Fibroblast of lung (primary cell): ENCODE results near the gene MRTFA. TPM values are rescaled to one million over a fixed set of nuclear protein-coding genes. Genes with fewer than 3 reads are reported as not detected.

Experiments used
- DNase-seq, 2 donors: peaks; one replicate each; pipeline versions ENCODE4 v3.0.0 to v3.0.0-alpha.2; 2010; ENCODE audit warnings: low read depth in 2 of 2
- H2AFZ ChIP-seq: 2 replicates; pipeline ENCODE4 v1.5.1; 2012; ENCODE audit warnings: low read length, control low read depth, inconsistent platforms
- H3K27ac ChIP-seq: 2 replicates; pipeline ENCODE4 v1.5.1; 2011; ENCODE audit warnings: low read length, control low read depth; ENCODE audit not compliant: insufficient read depth
- H3K27me3 ChIP-seq: 2 replicates; pipeline ENCODE4 v1.5.1; 2011; ENCODE audit warnings: mild to moderate bottlenecking, low read length; ENCODE audit not compliant: control insufficient read depth, insufficient read depth
- H3K36me3 ChIP-seq: 2 replicates; pipeline ENCODE4 v1.5.1; 2011; ENCODE audit warnings: low read length; ENCODE audit not compliant: control insufficient read depth, insufficient read depth
- H3K4me1 ChIP-seq: 2 replicates; pipeline ENCODE4 v1.5.1; 2011; ENCODE audit warnings: low read length; ENCODE audit not compliant: control insufficient read depth, insufficient read depth; ENCODE audit errors: extremely low read depth
- H3K4me2 ChIP-seq: 2 replicates; pipeline ENCODE4 v1.5.1; 2011; ENCODE audit warnings: low read length, control low read depth; ENCODE audit not compliant: insufficient read depth; ENCODE audit errors: extremely low read depth
- H3K4me3 ChIP-seq, 4 experiments: fragments of 200-600 bp in 1 of 4; sonication (generic) in 1 of 4; replicated peaks in 1 of 4; 2 replicates each; pipeline ENCODE4 v1.5.1; 2011 to 2016; ENCODE audit warnings: low read length in 4 of 4, low read depth in 3 of 4, mild to moderate bottlenecking in 3 of 4, control low read depth in 2 of 4, inconsistent platforms in 1 of 4, mixed read lengths in 1 of 4; ENCODE audit not compliant: insufficient read depth in 1 of 4; ENCODE audit errors: control extremely low read depth in 1 of 4
- H3K79me2 ChIP-seq: 2 replicates; pipeline ENCODE4 v1.5.1; 2012; ENCODE audit warnings: mild to moderate bottlenecking, low read length, inconsistent platforms; ENCODE audit not compliant: control insufficient read depth, insufficient read depth
- H3K9ac ChIP-seq: 2 replicates; pipeline ENCODE4 v1.5.1; 2011; ENCODE audit warnings: mild to moderate bottlenecking, low read length, control low read depth; ENCODE audit not compliant: insufficient read depth
- H3K9me3 ChIP-seq: 2 replicates; pipeline ENCODE4 v1.5.1; 2012; ENCODE audit warnings: low read depth, low read length; ENCODE audit not compliant: control insufficient read depth, insufficient read depth
- H4K20me1 ChIP-seq: 2 replicates; pipeline ENCODE4 v1.5.1; 2011; ENCODE audit warnings: low read length; ENCODE audit not compliant: control insufficient read depth, insufficient read depth; ENCODE audit errors: extremely low read depth
- EZH2 ChIP-seq: IDR thresholded peaks from 2 replicates; pipeline ENCODE4 v1.5.1; 2012; ENCODE audit warnings: low read length, control low read depth, mild to moderate bottlenecking; ENCODE audit errors: missing control alignments
- polyA plus RNA-seq, 2 donors: library from polyadenylated mRNA; depleted of rRNA in 1 of 2; stranded (reverse) in 1 of 2; unstranded in 1 of 2; fragments of >200 nt; gene quantifications; 2 replicates each; pipeline ENCODE4 v1.2.1, GENCODE V29; 2011 to 2012; ENCODE audit warnings: missing spikeins in 1 of 2
- total RNA-seq: library from RNA; depleted of rRNA; stranded (reverse); fragments of >200 nt; gene quantifications from 2 replicates; pipeline ENCODE4 v1.2.1, GENCODE V29; 2014
- TF ChIP-seq, protein P1 (sequence below), 2 donors: IDR thresholded peaks in 1 of 2; conservative IDR thresholded peaks in 1 of 2; 1 replicate in 1 of 2; 2 replicates in 1 of 2; pipeline ENCODE4 v1.5.1; 2011 to 2012; ENCODE audit warnings: low read length in 2 of 2, control low read depth in 1 of 2, inconsistent platforms in 1 of 2, low read depth in 1 of 2, mild to moderate bottlenecking in 1 of 2

MRTFA gene
- total and polyA plus RNA-seq, 2 donors (not counting 1 experiment from before 2014, with no cell fraction given) = 7.6 to 23.0 TPM

GRCh38 chr22:40401981-40402406 is 234.5 kb downstream of the MRTFA start:
- Histone ChIP-seq H4K20me1 (no peaks in the 10 kb centered on the region), H3K4me2 (no peak overlapping the region), H3K9me3 (no peaks in the 10 kb centered on the region), H3K79me2 (no peaks in the 10 kb centered on the region), H3K27ac (no peak overlapping the region), H3K9ac (no peak overlapping the region), H2AFZ (no peak overlapping the region), H3K27me3 (no peaks in the 10 kb centered on the region), H3K36me3 (peaks cover 15% of the 10 kb centered on the region), H3K4me1 (peaks cover 2% of the 10 kb centered on the region), H3K4me3 (no peak overlapping the region)
- TF ChIP-seq EZH2 = no peak
- TF ChIP-seq, protein P1, sequence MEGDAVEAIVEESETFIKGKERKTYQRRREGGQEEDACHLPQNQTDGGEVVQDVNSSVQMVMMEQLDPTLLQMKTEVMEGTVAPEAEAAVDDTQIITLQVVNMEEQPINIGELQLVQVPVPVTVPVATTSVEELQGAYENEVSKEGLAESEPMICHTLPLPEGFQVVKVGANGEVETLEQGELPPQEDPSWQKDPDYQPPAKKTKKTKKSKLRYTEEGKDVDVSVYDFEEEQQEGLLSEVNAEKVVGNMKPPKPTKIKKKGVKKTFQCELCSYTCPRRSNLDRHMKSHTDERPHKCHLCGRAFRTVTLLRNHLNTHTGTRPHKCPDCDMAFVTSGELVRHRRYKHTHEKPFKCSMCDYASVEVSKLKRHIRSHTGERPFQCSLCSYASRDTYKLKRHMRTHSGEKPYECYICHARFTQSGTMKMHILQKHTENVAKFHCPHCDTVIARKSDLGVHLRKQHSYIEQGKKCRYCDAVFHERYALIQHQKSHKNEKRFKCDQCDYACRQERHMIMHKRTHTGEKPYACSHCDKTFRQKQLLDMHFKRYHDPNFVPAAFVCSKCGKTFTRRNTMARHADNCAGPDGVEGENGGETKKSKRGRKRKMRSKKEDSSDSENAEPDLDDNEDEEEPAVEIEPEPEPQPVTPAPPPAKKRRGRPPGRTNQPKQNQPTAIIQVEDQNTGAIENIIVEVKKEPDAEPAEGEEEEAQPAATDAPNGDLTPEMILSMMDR (conservative IDR thresholded peaks at IDR 0.05 in 1 of 2, IDR thresholded peaks at IDR 0.05 in 1 of 2; ENCODE audit: low read depth in 1 of 2, low read length in 2 of 2) = no peak
- no peak for DNase-seq

- no peaks in the 10 kb centered on the region for H3K27me3 ChIP-seq
- H3K36me3 ChIP-seq = peaks cover 12% of the 10 kb centered on the region
- H3K4me1 ChIP-seq = peaks cover 4% of the 10 kb centered on the region
- no peak overlapping the region for H3K4me2 ChIP-seq
- no peaks in the 10 kb centered on the region for H3K79me2 ChIP-seq
- no peak overlapping the region for H3K9ac ChIP-seq
- TF ChIP-seq, protein P1 (conservative IDR thresholded peaks at IDR 0.05 in 1 of 2, IDR thresholded peaks at IDR 0.05 in 1 of 2; ENCODE audit: low read depth in 1 of 2, low read length in 2 of 2) = no peak
- no peak for TF ChIP-seq EZH2
- H2AFZ ChIP-seq = no peak overlapping the region
- no peak for DNase-seq
- no peak overlapping the region for H3K27ac ChIP-seq
- no peaks in the 10 kb centered on the region for H3K9me3 ChIP-seq
- H3K4me3 ChIP-seq = no peak overlapping the region
- H4K20me1 ChIP-seq = no peaks in the 10 kb centered on the region
Measured at GRCh38 chr22:40401532-40401931, 235.0 kb downstream of the MRTFA start.

DNA sequence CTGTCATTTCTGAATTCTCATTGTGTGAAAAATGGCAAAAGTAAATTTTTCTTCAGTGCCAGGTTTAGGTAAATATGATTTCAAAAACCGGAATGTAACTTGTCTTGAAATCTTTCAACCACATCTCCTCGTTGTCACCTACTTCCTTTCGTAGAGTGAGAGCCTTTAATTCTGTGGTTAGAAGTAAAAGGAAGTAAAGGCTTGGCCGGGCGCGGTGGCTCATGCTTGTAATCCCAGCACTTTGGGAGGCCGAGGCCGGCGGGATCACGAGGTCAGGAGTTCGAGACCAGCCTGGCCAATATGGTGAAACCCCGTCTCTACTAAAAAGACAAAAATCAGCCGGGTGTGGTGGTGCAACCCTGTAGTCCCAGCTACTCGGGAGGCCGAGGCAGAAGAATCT is 236.4 kb downstream of the MRTFA start:
- Histone ChIP-seq H3K27me3 (no peaks in the 10 kb centered on the region), H3K79me2 (no peaks in the 10 kb centered on the region), H3K4me3 (no peak overlapping the region), H3K4me1 (peaks cover 5% of the 10 kb centered on the region), H3K9ac (no peak overlapping the region), H4K20me1 (no peaks in the 10 kb centered on the region), H3K9me3 (no peaks in the 10 kb centered on the region), H2AFZ (no peak overlapping the region), H3K36me3 (peaks cover 7% of the 10 kb centered on the region), H3K4me2 (no peak overlapping the region), H3K27ac (no peak overlapping the region)
- DNase-seq = no peak
- TF ChIP-seq EZH2 = no peak
- TF ChIP-seq, protein P1 (conservative IDR thresholded peaks at IDR 0.05 in 1 of 2, IDR thresholded peaks at IDR 0.05 in 1 of 2; ENCODE audit: low read depth in 1 of 2, low read length in 2 of 2) = no peak
